ENCODE results near the gene KIAA0586.

The KIAA0586 gene

DNA sequence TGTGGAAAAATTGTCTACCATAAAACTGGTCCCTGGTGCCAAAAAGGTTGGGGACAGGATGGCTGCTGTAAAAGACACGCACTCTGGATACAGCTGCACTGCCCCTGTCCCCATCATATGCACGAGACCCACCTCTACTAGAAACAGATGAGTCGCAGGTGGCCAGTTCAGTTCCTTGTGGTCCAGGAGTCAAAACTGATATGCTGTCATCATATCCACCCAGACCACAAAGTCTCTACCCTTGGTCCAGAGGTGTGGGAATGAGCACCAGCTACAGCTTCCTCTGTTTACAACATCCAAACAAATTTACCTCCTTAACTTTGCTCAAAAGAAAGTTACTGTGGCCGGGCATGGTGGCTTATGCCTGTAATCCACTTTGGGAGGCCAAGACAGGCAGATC is 166.5 kb downstream of the KIAA0586 start:
- Histone ChIP-seq H3K36me3 (replicated peaks) (no peaks in the 10 kb centered on the region), H3K27me3 (replicated peaks) (no peaks in the 10 kb centered on the region), H3K27ac (no peak overlapping the region), H3K4me3 (ENCODE audit: low read depth, low read length) (no peak overlapping the region)
- in situ Hi-C loops (cut with HindIII; ENCODE audit: low pct_ligation_motif_present, low sequenced_read_pairs): no loop called here
- TF ChIP-seq, protein P1, sequence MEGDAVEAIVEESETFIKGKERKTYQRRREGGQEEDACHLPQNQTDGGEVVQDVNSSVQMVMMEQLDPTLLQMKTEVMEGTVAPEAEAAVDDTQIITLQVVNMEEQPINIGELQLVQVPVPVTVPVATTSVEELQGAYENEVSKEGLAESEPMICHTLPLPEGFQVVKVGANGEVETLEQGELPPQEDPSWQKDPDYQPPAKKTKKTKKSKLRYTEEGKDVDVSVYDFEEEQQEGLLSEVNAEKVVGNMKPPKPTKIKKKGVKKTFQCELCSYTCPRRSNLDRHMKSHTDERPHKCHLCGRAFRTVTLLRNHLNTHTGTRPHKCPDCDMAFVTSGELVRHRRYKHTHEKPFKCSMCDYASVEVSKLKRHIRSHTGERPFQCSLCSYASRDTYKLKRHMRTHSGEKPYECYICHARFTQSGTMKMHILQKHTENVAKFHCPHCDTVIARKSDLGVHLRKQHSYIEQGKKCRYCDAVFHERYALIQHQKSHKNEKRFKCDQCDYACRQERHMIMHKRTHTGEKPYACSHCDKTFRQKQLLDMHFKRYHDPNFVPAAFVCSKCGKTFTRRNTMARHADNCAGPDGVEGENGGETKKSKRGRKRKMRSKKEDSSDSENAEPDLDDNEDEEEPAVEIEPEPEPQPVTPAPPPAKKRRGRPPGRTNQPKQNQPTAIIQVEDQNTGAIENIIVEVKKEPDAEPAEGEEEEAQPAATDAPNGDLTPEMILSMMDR (IDR thresholded peaks at IDR 0.05; ENCODE audit: low read depth, low read length, missing control alignments): no peak
- DNase-seq: no peak

DNA sequence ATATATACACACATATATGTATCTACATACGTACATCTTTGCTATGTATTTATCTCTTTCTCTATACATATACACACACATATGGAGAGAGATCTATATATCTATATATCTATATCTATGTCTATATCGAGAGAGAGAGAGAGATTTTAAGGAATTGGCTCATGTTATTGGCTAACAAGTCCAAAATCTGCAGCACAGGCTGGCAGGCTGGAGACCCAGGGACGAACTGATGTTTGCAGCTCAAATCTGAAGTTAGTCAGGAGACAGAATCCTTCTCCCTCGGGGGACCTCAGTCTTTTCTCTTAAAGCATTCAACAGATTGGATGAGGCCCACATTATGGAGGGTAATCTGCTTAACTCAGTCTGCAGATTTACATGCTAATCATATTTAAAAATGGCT is 169.5 kb downstream of the KIAA0586 start:
- TF ChIP-seq, protein P1 (IDR thresholded peaks at IDR 0.05; ENCODE audit: low read depth, low read length, missing control alignments): no peak
- DNase-seq: no peak
- Histone ChIP-seq H3K4me3 (ENCODE audit: low read depth, low read length) (no peak overlapping the region), H3K27ac (no peak overlapping the region), H3K27me3 (replicated peaks) (no peaks in the 10 kb centered on the region), H3K36me3 (replicated peaks) (no peaks in the 10 kb centered on the region)
- in situ Hi-C loops (cut with HindIII; ENCODE audit: low pct_ligation_motif_present, low sequenced_read_pairs): no loop called here

DNA sequence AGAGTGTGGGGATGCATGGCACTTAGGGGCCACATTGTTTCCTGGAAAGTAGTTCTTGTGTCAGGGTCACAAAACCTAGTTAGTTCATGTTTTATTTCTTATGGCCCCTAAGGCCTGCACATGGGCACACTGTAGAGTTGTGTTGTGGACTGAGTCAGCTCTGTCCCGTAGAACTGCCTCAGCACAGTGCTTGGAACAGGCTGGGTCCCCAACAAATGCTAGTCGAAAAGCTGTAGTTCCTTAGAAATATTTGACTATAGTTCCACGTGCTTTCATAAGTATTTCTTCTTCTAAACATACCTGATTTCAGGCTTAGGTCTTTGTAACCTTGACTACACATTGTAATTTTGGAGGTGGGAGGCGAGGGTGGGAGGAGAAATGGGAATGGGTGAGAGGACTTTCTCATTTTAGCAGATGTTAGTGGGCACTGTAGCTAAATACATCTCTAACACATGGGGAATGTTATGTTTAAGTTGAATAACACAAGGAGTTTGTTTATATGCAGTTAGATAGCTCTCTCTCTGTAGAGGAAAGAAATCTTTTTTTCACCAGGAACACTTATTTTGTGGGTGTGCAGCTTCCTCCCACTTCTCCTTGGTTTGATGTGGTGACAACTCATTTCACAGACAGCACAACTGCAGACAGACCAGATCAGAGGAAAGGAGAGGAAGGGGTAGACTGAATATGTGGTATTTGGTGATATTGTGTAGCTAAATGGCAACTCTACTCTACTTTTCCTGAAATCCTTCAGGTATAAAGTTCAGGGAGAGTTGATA is 170.7 kb downstream of the KIAA0586 start:
- TF ChIP-seq, protein P1 (IDR thresholded peaks at IDR 0.05; ENCODE audit: low read depth, low read length, missing control alignments): no peak
- no peaks in the 10 kb centered on the region for H3K36me3 ChIP-seq (replicated peaks)
- DNase-seq: no peak
- in situ Hi-C loops (cut with HindIII; ENCODE audit: low pct_ligation_motif_present, low sequenced_read_pairs): no loop called here
- H3K27ac ChIP-seq: no peak overlapping the region
- H3K4me3 ChIP-seq (ENCODE audit: low read depth, low read length): no peak overlapping the region
- H3K27me3 ChIP-seq (replicated peaks): no peaks in the 10 kb centered on the region

DNA sequence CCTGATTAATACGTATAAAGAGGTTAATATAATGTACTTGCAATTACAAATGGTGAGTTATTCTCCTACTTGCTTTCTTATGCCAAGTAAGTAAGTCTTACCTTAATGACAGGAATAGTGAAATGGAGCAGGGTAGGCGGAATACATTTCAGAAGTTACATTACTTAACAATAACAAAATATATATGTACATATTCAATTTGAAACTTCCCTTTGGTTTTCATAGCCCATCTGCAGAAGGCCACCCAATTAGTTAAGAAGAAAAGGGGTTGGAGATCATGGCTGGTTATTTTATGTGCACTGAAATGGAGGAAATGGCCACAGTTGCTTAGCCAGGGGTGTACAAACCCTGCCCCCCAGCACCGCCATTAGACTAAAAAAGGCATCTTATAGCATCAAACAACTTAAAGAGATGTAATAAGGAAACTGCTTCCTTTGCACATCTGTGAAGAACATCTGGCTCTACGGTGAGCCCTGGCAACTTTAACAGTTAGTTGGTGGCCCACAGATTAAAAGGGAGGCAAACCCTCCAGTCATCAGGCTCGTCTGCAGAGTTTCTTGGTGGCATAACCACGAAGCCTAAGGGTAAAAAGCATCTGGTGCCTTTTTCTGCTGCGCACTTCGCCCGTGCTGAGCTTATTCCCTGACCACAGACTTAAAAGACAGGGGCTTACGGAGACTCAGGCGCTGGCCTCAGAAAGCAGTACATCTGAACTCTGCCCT is 171.4 kb downstream of the KIAA0586 start:
- H3K4me3 ChIP-seq (ENCODE audit: low read depth, low read length): no peak overlapping the region
- H3K27ac ChIP-seq: no peak overlapping the region
- H3K36me3 ChIP-seq (replicated peaks): no peaks in the 10 kb centered on the region
- TF ChIP-seq, protein P1 (IDR thresholded peaks at IDR 0.05; ENCODE audit: low read depth, low read length, missing control alignments): no peak
- in situ Hi-C loops (cut with HindIII; ENCODE audit: low pct_ligation_motif_present, low sequenced_read_pairs): no loop called here
- no peaks in the 10 kb centered on the region for H3K27me3 ChIP-seq (replicated peaks)
- no peak for DNase-seq

DNA sequence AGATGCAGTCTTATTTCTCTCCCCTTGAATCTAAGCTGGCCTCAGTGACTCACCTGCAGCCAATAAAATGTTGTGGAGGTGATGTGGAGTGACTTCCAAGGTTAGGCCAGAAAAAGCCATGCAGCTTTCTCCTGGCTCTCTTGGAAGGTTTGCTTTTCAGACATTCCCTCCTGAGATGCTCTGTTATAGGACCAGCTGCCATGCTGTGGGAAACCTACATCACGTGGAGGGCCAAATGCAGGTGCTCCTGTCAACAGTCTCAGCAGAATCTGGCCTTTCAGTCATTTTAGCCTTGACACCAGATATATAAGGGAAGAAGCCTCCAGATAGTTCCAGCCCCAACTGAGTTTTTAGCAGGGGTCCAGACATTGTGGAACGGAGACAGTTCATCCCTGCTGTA is 172.2 kb downstream of the KIAA0586 start:
- in situ Hi-C loops (cut with HindIII; ENCODE audit: low pct_ligation_motif_present, low sequenced_read_pairs): no loop called here
- no peak for DNase-seq
- no peaks in the 10 kb centered on the region for H3K27me3 ChIP-seq (replicated peaks)

More for the DNA sequence above, 172.2 kb downstream of the KIAA0586 start:
- TF ChIP-seq, protein P1 (IDR thresholded peaks at IDR 0.05; ENCODE audit: low read depth, low read length, missing control alignments): no peak
- no peak overlapping the region for H3K27ac ChIP-seq
- no peaks in the 10 kb centered on the region for H3K36me3 ChIP-seq (replicated peaks)
- no peak overlapping the region for H3K4me3 ChIP-seq (ENCODE audit: low read depth, low read length)
